Activated effector memory CD4-positive, alpha-beta T cell treated with Interleukin-2 at 50 U/mL for 16 hours (primary cell): ENCODE measurements around the gene IDI2.

Experiments used
- DNase-seq: peaks from one replicate; pipeline ENCODE4 v3.0.0-alpha.2; 2020

The IDI2 gene

GRCh38 chr10:976316-976715, 49.3 kb downstream of the IDI2 start:
- DNase-seq: no peak

GRCh38 chr10:974785-975074, 50.9 kb downstream of the IDI2 start:
- no peak for DNase-seq

DNA sequence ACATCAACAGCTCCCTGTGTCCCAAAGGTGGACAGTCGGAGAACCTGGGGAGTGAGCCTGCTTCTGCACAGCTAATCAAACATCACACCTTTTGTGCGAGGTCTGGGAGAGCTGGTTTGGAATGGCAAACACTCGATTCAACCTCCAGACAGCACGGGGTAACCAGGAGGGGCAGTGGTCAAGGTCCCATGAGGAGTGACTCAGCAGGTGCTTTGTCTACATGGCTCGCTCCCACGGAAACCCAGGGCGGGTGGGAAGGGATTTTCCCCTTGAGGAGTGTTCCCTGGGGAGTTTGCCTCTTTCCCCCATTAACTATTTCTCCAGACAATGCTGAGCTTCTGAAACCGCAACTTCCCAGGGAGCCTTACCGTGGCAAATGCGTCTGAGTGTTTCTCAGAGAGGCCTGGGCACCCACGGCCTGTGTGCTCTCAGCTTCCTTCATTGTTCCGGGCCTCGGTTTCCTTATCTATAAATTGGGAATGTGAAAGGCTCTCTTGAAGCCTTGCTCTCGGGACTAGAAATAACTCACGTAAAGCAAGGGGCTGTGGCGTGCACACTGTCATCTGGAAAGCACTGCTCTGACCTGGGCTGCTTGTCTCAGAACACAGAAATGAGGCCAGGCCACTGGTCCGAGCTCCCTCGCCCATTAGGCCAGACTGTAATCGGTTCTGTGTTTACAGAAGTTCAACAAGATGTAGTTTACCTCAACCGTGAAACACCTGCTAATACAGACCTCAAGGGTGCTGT, 51.4 kb downstream of the IDI2 start:
- no peak for DNase-seq

GRCh38 chr10:972763-973162, 52.9 kb downstream of the IDI2 start:
- DNase-seq: no peak

DNA sequence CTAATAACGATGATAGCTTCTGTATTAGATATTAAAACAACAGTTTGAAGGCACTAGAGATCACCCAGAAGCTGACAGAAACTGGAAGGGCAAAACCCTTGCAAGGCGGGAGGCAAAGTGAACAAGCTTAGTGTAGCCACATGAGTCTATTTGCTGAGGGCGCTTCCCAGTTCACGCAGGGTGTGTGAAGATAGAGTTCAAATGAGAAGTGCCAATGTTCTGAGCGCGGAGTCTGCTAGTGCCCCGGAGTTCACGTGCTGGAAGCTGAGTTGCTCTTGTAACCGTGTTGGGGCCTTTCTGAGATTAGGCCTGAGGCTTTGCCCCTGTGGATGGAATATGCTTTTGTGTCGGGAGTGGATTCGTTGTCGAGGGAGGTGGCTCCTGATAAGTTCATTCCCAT, 54.0 kb downstream of the IDI2 start:
- DNase-seq: no peak

GRCh38 chr10:971150-971542, 54.5 kb downstream of the IDI2 start:
- no peak for DNase-seq

DNA sequence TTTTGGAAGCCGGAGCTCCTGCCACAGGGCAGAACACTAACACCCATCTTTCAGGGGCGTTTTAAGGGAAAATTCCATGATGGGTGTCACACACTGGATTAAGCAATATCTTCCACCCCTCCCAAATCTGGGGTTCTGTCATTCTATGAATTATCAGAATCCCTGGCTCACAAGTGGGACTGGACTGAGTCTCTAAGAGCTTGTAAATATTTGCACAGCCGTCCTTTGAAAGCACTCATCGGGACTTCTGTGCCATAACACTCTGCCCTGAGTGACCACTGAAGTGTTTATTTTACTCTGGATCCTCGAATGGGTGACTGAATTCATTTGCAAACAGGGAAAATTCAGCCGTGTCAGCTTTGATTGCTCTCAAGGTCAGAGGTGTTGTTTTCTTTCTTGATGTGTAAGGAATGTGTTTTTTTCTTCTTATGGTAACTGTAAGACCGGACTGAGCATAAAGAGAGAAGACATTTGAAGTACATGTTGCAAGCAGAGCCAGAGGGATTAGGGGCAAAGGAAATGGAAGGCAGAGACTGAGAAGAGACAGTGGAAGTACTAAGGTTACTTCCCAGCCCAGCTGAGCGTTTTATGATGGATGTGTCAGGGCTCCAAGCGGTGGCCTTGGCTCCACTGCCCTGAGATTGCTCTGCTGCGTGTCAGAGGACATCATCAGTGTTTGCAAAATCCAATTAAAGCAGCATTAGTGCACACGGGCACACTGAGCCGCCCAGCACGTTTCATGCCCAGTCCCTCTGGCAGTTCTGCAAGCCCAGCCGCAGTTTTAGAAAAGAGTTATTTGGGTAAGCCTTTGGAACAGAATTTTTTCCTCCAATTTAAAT, 55.1 kb downstream of the IDI2 start:
- no peak for DNase-seq

DNA sequence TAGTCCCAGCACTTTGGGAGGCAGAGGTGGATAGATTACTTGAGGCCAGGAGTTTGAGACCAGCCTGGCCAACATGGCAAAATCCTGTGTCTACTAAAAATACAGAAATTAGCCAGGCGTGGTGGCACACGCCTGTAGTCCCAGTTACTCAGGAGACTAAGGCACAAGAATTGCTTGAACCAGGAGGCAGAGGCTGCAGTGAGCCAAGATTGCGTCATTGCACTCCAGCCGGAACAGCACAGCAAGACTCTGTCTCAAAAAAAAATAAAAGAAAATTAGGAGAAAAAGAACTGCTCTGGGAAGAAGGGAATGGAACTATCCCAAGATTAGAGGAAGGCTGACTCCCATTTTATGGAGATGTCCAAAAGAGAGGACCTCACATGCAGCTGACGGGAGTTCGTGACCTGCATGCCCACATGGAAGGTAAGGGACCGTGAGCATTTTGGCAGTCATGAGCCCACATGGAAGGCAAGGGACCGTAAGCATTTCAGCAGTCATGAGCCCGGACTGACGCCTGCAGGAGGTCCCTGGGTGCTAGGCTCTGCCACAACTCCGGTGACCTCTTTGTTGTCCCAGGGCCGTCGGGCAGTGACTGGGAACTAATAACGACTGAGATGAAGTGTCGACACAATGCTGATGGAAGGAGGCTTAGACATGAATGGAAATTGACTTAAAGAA, 56.0 kb downstream of the IDI2 start:
- no peak for DNase-seq
